ENCODE measurements around the gene PPP1R3F. TPM values are rescaled to one million over a fixed set of nuclear protein-coding genes. Genes with fewer than 3 reads are reported as not detected.

Gene PPP1R3F
- polyA plus RNA-seq, 1 donor from 2014 or later: 21.0 TPM

DNA sequence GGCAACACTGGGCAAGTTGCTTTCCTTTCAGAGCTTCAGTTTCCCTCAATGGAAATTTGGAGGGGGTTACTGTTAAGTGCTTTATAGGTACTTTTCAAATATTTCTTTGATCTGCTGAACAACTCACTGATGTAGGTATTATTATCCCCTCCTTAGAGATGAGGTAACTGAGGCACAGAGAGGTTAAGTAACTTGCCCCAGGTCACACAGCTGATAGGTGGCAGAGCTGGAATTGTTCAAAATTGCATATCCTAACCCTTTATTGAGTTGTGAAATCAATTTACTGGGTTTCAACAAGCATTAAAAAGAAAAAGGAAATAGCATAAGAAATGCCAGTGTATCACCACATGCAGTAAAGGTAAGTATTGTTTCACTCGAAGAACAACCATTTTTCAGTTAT is 6.6 kb downstream of the PPP1R3F start:
- H3K9me3 ChIP-seq (ENCODE audit: low read length): no peaks in the 10 kb centered on the region
- TF ChIP-seq RAD21 (conservative IDR thresholded peaks at IDR 0.05) (no peak), MXI1 (conservative IDR thresholded peaks at IDR 0.05; ENCODE audit: poor library complexity, severe bottlenecking) (no peak), TAF1 (IDR thresholded peaks at IDR 0.05; ENCODE audit: low read depth) (no peak), SMC3 (conservative IDR thresholded peaks at IDR 0.05; ENCODE audit: poor library complexity) (no peak), EP300 (conservative IDR thresholded peaks at IDR 0.05; ENCODE audit: poor library complexity, severe bottlenecking) (no peak), EZH2 (IDR thresholded peaks at IDR 0.05; ENCODE audit: borderline replicate concordance, insufficient read depth, low read length, poor library complexity, severe bottlenecking) (no peak), POLR2AphosphoS5 (IDR thresholded peaks at IDR 0.05) (no peak)
- TF ChIP-seq, protein P1, sequence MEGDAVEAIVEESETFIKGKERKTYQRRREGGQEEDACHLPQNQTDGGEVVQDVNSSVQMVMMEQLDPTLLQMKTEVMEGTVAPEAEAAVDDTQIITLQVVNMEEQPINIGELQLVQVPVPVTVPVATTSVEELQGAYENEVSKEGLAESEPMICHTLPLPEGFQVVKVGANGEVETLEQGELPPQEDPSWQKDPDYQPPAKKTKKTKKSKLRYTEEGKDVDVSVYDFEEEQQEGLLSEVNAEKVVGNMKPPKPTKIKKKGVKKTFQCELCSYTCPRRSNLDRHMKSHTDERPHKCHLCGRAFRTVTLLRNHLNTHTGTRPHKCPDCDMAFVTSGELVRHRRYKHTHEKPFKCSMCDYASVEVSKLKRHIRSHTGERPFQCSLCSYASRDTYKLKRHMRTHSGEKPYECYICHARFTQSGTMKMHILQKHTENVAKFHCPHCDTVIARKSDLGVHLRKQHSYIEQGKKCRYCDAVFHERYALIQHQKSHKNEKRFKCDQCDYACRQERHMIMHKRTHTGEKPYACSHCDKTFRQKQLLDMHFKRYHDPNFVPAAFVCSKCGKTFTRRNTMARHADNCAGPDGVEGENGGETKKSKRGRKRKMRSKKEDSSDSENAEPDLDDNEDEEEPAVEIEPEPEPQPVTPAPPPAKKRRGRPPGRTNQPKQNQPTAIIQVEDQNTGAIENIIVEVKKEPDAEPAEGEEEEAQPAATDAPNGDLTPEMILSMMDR (IDR thresholded peaks at IDR 0.05; ENCODE audit: poor library complexity, severe bottlenecking): no peak
- TF ChIP-seq, protein P2, sequence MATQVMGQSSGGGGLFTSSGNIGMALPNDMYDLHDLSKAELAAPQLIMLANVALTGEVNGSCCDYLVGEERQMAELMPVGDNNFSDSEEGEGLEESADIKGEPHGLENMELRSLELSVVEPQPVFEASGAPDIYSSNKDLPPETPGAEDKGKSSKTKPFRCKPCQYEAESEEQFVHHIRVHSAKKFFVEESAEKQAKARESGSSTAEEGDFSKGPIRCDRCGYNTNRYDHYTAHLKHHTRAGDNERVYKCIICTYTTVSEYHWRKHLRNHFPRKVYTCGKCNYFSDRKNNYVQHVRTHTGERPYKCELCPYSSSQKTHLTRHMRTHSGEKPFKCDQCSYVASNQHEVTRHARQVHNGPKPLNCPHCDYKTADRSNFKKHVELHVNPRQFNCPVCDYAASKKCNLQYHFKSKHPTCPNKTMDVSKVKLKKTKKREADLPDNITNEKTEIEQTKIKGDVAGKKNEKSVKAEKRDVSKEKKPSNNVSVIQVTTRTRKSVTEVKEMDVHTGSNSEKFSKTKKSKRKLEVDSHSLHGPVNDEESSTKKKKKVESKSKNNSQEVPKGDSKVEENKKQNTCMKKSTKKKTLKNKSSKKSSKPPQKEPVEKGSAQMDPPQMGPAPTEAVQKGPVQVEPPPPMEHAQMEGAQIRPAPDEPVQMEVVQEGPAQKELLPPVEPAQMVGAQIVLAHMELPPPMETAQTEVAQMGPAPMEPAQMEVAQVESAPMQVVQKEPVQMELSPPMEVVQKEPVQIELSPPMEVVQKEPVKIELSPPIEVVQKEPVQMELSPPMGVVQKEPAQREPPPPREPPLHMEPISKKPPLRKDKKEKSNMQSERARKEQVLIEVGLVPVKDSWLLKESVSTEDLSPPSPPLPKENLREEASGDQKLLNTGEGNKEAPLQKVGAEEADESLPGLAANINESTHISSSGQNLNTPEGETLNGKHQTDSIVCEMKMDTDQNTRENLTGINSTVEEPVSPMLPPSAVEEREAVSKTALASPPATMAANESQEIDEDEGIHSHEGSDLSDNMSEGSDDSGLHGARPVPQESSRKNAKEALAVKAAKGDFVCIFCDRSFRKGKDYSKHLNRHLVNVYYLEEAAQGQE (IDR thresholded peaks at IDR 0.05; ENCODE audit: borderline replicate concordance): no peak

DNA sequence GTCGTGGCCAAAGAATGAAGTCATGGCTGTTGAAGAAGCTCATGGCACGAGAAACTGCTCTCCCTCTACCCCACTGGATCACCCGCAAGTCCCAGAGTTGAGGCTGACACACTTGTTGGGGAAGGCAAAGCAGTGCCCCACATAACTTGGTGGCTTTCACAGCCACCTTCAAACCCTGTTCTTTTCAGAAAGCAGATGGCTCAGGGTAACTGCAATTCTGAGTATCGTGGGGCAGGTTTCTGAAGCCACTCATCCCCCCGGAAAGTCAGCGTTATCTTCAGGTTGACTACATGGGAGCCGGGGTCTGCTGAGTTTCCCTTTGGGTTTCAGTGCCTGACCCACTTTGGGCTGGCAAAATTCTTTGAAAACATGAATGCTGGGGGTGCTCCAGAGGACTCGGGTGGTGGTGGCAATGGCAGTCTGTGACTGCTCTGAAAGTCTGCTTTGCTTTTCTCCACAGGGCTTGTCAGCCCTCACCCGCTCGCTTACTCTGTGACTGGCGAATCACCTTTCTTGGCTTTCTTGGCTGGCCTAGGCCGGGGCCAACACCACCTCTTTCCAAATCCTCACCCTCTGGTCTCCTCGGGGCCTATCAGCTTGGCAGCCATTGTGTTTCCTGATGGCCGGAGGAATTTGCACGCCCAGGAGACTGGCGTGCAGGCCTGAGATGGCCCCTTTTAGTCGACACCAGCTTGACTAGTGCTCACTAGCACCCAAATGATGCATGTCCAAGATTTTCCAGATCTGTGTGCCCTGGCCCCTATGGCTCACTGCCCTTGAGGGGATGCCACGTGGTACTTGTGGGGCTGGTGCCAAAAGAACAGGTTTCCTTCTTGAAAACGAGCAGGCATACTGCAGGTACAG is 7.3 kb downstream of the PPP1R3F start:
- Histone ChIP-seq H3K79me2 (replicated peaks; ENCODE audit: insufficient read depth, low read length) (no peaks in the 10 kb centered on the region), H3F3A (ENCODE audit: insufficient read depth, low read length, poor library complexity, severe bottlenecking) (no peaks in the 10 kb centered on the region), H3K9ac (ENCODE audit: low read length) (no peak overlapping the region), H3K4me2 (ENCODE audit: low read length) (no peak overlapping the region), H3K9me2 (ENCODE audit: insufficient read depth, low read length) (no peaks in the 10 kb centered on the region), H3K27ac (ENCODE audit: low read length) (no peak overlapping the region), H3K36me3 (ENCODE audit: insufficient read depth, low read length) (no peaks in the 10 kb centered on the region), H3K27me3 (ENCODE audit: insufficient read depth, low read depth, low read length) (no peaks in the 10 kb centered on the region), H3K9me3 (ENCODE audit: low read length) (no peaks in the 10 kb centered on the region), H2AFZ (ENCODE audit: low read depth, low read length) (no peak overlapping the region), H4K20me1 (ENCODE audit: insufficient read depth) (no peaks in the 10 kb centered on the region), H3K4me3 (ENCODE audit: low read length) (no peak overlapping the region)
- TF ChIP-seq, protein P2 (IDR thresholded peaks at IDR 0.05; ENCODE audit: borderline replicate concordance): no peak
- no peak for TF ChIP-seq EP300 (conservative IDR thresholded peaks at IDR 0.05; ENCODE audit: poor library complexity, severe bottlenecking)
- TF ChIP-seq RAD21 (conservative IDR thresholded peaks at IDR 0.05): no peak
- TF ChIP-seq POLR2AphosphoS5 (IDR thresholded peaks at IDR 0.05): no peak
- TF ChIP-seq, protein P1 (IDR thresholded peaks at IDR 0.05; ENCODE audit: poor library complexity, severe bottlenecking): no peak
- TF ChIP-seq TAF1 (IDR thresholded peaks at IDR 0.05; ENCODE audit: low read depth): no peak
- TF ChIP-seq MXI1 (conservative IDR thresholded peaks at IDR 0.05; ENCODE audit: poor library complexity, severe bottlenecking): no peak
- no peak for TF ChIP-seq EZH2 (IDR thresholded peaks at IDR 0.05; ENCODE audit: borderline replicate concordance, insufficient read depth, low read length, poor library complexity, severe bottlenecking)

More for the DNA sequence above, 6.6 kb downstream of the PPP1R3F start:
- Histone ChIP-seq H3K36me3 (ENCODE audit: insufficient read depth, low read length) (no peaks in the 10 kb centered on the region), H4K20me1 (ENCODE audit: insufficient read depth) (no peaks in the 10 kb centered on the region), H3K27me3 (ENCODE audit: insufficient read depth, low read depth, low read length) (no peaks in the 10 kb centered on the region), H3K27ac (ENCODE audit: low read length) (no peak overlapping the region), H3K4me3 (ENCODE audit: low read length) (no peak overlapping the region), H2AFZ (ENCODE audit: low read depth, low read length) (no peak overlapping the region), H3K79me2 (replicated peaks; ENCODE audit: insufficient read depth, low read length) (no peaks in the 10 kb centered on the region), H3K9ac (ENCODE audit: low read length) (no peak overlapping the region), H3K4me2 (ENCODE audit: low read length) (no peak overlapping the region), H3F3A (ENCODE audit: insufficient read depth, low read length, poor library complexity, severe bottlenecking) (no peaks in the 10 kb centered on the region), H3K9me2 (ENCODE audit: insufficient read depth, low read length) (no peaks in the 10 kb centered on the region)

All from neural cell (in vitro differentiated cells).